Endothelial cell of umbilical vein (primary cell): ENCODE measurements around the gene NEK6. TPM values are rescaled to one million over a fixed set of nuclear protein-coding genes. Genes with fewer than 3 reads are reported as not detected.

Source experiments
- BruUV-seq: library from RNA; stranded (reverse); fragments of 400-500 nt; replicated peaks from 2 replicates; lab custom pipeline; 2021; lab: Mats Ljungman, UMichigan
- CTCF ChIA-PET: fragments of 300-600, 350-600 bp; sonication (Branson Sonifier 250); formaldehyde crosslinking; loops from one replicate; lab custom pipeline; 2021; ENCODE audit warnings: antibody characterized with exemption, inconsistent platforms; lab: Charles Lee
- POLR2A ChIA-PET: fragments of 300-600, 350-600 bp; sonication (Branson Sonifier 250); formaldehyde crosslinking; loops from one replicate; lab custom pipeline; 2021; ENCODE audit warnings: antibody characterized with exemption, inconsistent platforms; lab: Charles Lee
- DNase-seq: peaks from one replicate; pipeline ENCODE4 v3.0.0-alpha.2; 2011; ENCODE audit warnings: low read depth, low spot score
- FAIRE-seq: peaks from 2 replicates; lab custom pipeline; 2011; peaks lifted over from hg19 to GRCh38; lab: Jason Lieb, UNC
- H2AFZ ChIP-seq: 2 replicates; pipeline ENCODE4 v1.6.0; 2012; ENCODE audit warnings: low read depth, low read length, control low read depth, inconsistent platforms
- H3K27ac ChIP-seq: 2 replicates; pipeline ENCODE4 v1.5.1; 2011; ENCODE audit warnings: low read depth, mild to moderate bottlenecking, control low read depth, low read length, moderate library complexity; ENCODE audit not compliant: insufficient read depth
- H3K27me3 ChIP-seq, 2 experiments: 2 replicates each; pipeline versions ENCODE4 v1.6.0 to v1.6.1; 2011; ENCODE audit warnings: low read length in 2 of 2, mixed read lengths in 1 of 2; ENCODE audit not compliant: control insufficient read depth in 2 of 2, insufficient read depth in 2 of 2
- H3K36me3 ChIP-seq, 2 experiments: 2 replicates in 1 of 2; 3 replicates in 1 of 2; pipeline ENCODE4 v1.5.1; 2011; ENCODE audit warnings: low read length in 2 of 2, mild to moderate bottlenecking in 1 of 2, moderate library complexity in 1 of 2; ENCODE audit not compliant: control insufficient read depth in 2 of 2, insufficient read depth in 2 of 2; ENCODE audit errors: extremely low read depth in 1 of 2
- H3K4me1 ChIP-seq: 3 replicates; pipeline ENCODE4 v1.5.1; 2011; ENCODE audit warnings: mild to moderate bottlenecking, low read length; ENCODE audit not compliant: control insufficient read depth, insufficient read depth; ENCODE audit errors: extremely low read depth
- H3K4me2 ChIP-seq: 2 replicates; pipeline ENCODE4 v1.6.1; 2011; ENCODE audit warnings: low read length, control low read depth, mixed read lengths; ENCODE audit not compliant: insufficient read depth
- H3K4me3 ChIP-seq, 3 experiments: fragments of 200-600 bp in 1 of 3; sonication (generic), shearing (Covaris generic) in 1 of 3; replicated peaks in 1 of 3; 2 replicates each; pipeline ENCODE4 v1.5.1; 2011 to 2016; ENCODE audit warnings: control low read depth in 3 of 3, low read length in 3 of 3, mild to moderate bottlenecking in 2 of 3, inconsistent platforms in 1 of 3, low read depth in 1 of 3, moderate library complexity in 1 of 3; ENCODE audit not compliant: insufficient read depth in 1 of 3
- H3K79me2 ChIP-seq: 2 replicates; pipeline ENCODE4 v1.6.0; 2012; ENCODE audit warnings: low read length, inconsistent platforms; ENCODE audit not compliant: control insufficient read depth, insufficient read depth
- H3K9ac ChIP-seq: replicated peaks from 2 replicates; pipeline ENCODE3; 2011; ENCODE audit warnings: low read length, control low read depth; ENCODE audit not compliant: insufficient read depth; ENCODE audit errors: extremely low read depth
- H3K9me1 ChIP-seq: replicated peaks from 3 replicates; pipeline ENCODE4 v1.6.0; 2011; ENCODE audit warnings: mild to moderate bottlenecking, low read length; ENCODE audit not compliant: control insufficient read depth, insufficient read depth; ENCODE audit errors: extremely low read depth
- H3K9me3 ChIP-seq: replicated peaks from 2 replicates; pipeline ENCODE4 v1.5.1; 2012; ENCODE audit warnings: low read length, inconsistent platforms; ENCODE audit not compliant: control insufficient read depth, insufficient read depth
- H4K20me1 ChIP-seq: replicated peaks from 2 replicates; pipeline ENCODE3; 2011; ENCODE audit warnings: mild to moderate bottlenecking, low read length; ENCODE audit not compliant: control insufficient read depth, insufficient read depth; ENCODE audit errors: extremely low read depth
- EZH2 ChIP-seq: IDR thresholded peaks from 2 replicates; pipeline ENCODE4 v1.6.1; 2012; ENCODE audit warnings: borderline replicate concordance, low read depth, mild to moderate bottlenecking, moderate library complexity, low read length, inconsistent platforms; ENCODE audit not compliant: severe bottlenecking
- FOS ChIP-seq: IDR thresholded peaks from 2 replicates; pipeline ENCODE4 v1.6.1; 2011; ENCODE audit warnings: mild to moderate bottlenecking, low read length, moderate library complexity, borderline replicate concordance; ENCODE audit not compliant: insufficient read depth
- GATA2 ChIP-seq: IDR thresholded peaks from 2 replicates; pipeline ENCODE4 v1.7.0; 2011; ENCODE audit warnings: low read depth, mild to moderate bottlenecking, moderate library complexity, mixed read lengths, low read length; ENCODE audit not compliant: insufficient read length, insufficient read depth
- JUN ChIP-seq: IDR thresholded peaks from 2 replicates; pipeline ENCODE4 v1.6.1; 2011; ENCODE audit warnings: borderline replicate concordance, low read depth; ENCODE audit not compliant: insufficient read length, insufficient read depth
- MYC ChIP-seq: IDR thresholded peaks from one replicate; pipeline ENCODE4 v1.6.1; 2011; ENCODE audit warnings: mild to moderate bottlenecking, low read depth, low read length
- POLR2A ChIP-seq: IDR thresholded peaks from 2 replicates; pipeline ENCODE4 v1.6.1; 2012; ENCODE audit warnings: low read depth, mild to moderate bottlenecking, control low read depth, low read length
- POLR2AphosphoS5 ChIP-seq: IDR thresholded peaks from 2 replicates; pipeline ENCODE4 v1.6.1; 2012; ENCODE audit warnings: low read depth, mild to moderate bottlenecking, control low read depth, low read length, moderate library complexity; ENCODE audit not compliant: insufficient read depth
- dilution Hi-C: fragments of 300-500 bp; cut with MboI; formaldehyde crosslinking; loops from one replicate; pipeline ENCODE4 v1.15.0; 2019; ENCODE audit warnings: low sequenced_read_pairs; ENCODE audit not compliant: extremely low pct_ligation_motif_present
- intact Hi-C: fragments of 100-400 bp; cut with micrococcal nuclease; formaldehyde crosslinking; loops from one replicate; pipeline ENCODE4 v1.10.0; 2022
- polyA plus RNA-seq, 4 experiments: library from polyadenylated mRNA; depleted of rRNA in 3 of 4; stranded (reverse) in 3 of 4; unstranded in 1 of 4; fragments of >200 nt; gene quantifications; 2 replicates each; pipeline versions ENCODE4 v1.2.1 to v1.2.3, GENCODE V29; 2011 to 2012; ENCODE audit warnings: missing spikeins in 1 of 4
- total RNA-seq: library from RNA; stranded (reverse); gene quantifications from 2 replicates; pipeline ENCODE4 v1.2.3, GENCODE V29; 2021
- TF ChIP-seq, protein P1 (sequence below): IDR thresholded peaks from 2 replicates; pipeline ENCODE4 v1.6.1; 2011; ENCODE audit not compliant: insufficient read depth, insufficient read length
- TF ChIP-seq, protein P2 (sequence below), 2 donors: IDR thresholded peaks; 1 replicate in 1 of 2; 2 replicates in 1 of 2; pipeline ENCODE4 v1.5.1; 2011; ENCODE audit warnings: low read length in 2 of 2, mild to moderate bottlenecking in 2 of 2, moderate library complexity in 2 of 2, control low read depth in 1 of 2, inconsistent platforms in 1 of 2, low read depth in 1 of 2; ENCODE audit not compliant: insufficient read depth in 1 of 2; ENCODE audit errors: extremely low read depth in 1 of 2

NEK6 gene
- total and polyA plus RNA-seq, 2 donors (not counting 3 experiments of a cell fraction or from before 2014, with no cell fraction given), result 64.3 to 67.1 TPM

DNA sequence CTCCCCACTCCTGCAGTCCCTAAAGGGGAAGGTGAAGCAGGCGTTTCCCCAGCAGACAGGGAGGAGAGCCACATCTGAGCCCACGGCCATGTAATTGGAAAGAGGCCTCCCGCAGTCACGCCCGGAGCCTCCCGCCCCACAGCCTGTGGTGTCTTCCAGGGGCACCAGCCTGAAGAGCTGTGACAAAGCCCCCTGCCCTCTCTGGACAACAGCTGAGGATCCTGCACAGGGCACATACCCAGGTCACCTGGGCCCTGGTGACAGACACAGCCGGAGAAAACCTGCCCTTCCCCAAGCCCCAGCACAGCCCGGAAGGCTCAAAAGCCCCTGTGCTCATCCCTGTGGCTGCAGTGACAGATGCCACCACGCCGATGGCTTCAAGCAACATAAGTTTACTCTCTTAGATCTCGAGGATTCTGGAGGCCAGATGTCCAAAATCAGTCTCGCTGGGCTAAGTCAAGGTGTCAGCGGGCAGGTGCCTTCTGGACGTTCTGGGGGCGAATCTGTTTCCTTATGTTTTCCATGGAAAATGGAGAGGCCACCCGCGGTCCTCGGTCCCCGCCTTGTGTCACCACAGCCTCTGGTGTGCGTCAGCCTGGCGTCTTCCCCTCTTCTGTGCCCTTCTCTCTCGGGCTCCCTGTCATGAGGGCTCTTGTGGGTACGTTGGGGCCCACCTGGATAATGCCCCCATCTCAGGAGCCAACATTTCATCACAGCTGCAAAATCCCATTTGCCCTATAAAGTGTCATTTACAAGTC is 86.0 kb downstream of the NEK6 start:
- Histone ChIP-seq H3K27ac (no peak overlapping the region), H3K9me3 (no peaks in the 10 kb centered on the region), H3K4me2 (no peak overlapping the region), H3K4me1 (no peaks in the 10 kb centered on the region), H3K36me3 (peaks cover 3 to 54% of the 10 kb centered on the region in 2 experiments), H4K20me1 (no peaks in the 10 kb centered on the region), H3K27me3 (no peaks in the 10 kb centered on the region), H3K9me1 (no peaks in the 10 kb centered on the region), H2AFZ (no peak overlapping the region), H3K4me3 (no peak overlapping the region), H3K79me2 (no peaks in the 10 kb centered on the region), H3K9ac (no peak overlapping the region)
- TF ChIP-seq POLR2A (peak; percentile 48), MYC (no peak), EZH2 (no peak), GATA2 (no peak), POLR2AphosphoS5 (peak; percentile 36), JUN (no peak), FOS (no peak)
- TF ChIP-seq, protein P1, sequence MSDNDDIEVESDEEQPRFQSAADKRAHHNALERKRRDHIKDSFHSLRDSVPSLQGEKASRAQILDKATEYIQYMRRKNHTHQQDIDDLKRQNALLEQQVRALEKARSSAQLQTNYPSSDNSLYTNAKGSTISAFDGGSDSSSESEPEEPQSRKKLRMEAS, result no peak
- TF ChIP-seq, protein P2, sequence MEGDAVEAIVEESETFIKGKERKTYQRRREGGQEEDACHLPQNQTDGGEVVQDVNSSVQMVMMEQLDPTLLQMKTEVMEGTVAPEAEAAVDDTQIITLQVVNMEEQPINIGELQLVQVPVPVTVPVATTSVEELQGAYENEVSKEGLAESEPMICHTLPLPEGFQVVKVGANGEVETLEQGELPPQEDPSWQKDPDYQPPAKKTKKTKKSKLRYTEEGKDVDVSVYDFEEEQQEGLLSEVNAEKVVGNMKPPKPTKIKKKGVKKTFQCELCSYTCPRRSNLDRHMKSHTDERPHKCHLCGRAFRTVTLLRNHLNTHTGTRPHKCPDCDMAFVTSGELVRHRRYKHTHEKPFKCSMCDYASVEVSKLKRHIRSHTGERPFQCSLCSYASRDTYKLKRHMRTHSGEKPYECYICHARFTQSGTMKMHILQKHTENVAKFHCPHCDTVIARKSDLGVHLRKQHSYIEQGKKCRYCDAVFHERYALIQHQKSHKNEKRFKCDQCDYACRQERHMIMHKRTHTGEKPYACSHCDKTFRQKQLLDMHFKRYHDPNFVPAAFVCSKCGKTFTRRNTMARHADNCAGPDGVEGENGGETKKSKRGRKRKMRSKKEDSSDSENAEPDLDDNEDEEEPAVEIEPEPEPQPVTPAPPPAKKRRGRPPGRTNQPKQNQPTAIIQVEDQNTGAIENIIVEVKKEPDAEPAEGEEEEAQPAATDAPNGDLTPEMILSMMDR (IDR thresholded peaks at IDR 0.05; ENCODE audit: extremely low read depth in 1 of 2, insufficient read depth in 1 of 2, low read depth in 1 of 2, low read length in 2 of 2), result no peak
- FAIRE-seq (no peak), DNase-seq (no peak)
- dilution Hi-C loops, result no loop called here
- intact Hi-C loops, result no loop called here
- POLR2A ChIA-PET, result no interaction called here
- CTCF ChIA-PET, result interaction anchor here (1.1 to 3.2 kb wide), 3 partner anchors 19 to 217 kb away, joined by 3 to 12 read pairs (median 4); no protein-coding TSS in a partner anchor
- BruUV-seq, result no TSS peak
